Myocyte (in vitro differentiated cells): ENCODE results near the gene TFAP2B. TPM values are rescaled to one million over a fixed set of nuclear protein-coding genes. Genes with fewer than 3 reads are reported as not detected.

Experiments used
- DNase-seq: peaks from one replicate; pipeline ENCODE4 v3.0.0-alpha.2; 2012; ENCODE audit warnings: low read depth
- total RNA-seq: library from RNA; depleted of rRNA; stranded (reverse); fragments of >200 nt; gene quantifications from 2 replicates; pipeline ENCODE4 v1.2.3, GENCODE V29; 2014

Gene TFAP2B
- total RNA-seq, 1 donor from 2014 or later: not detected

DNA sequence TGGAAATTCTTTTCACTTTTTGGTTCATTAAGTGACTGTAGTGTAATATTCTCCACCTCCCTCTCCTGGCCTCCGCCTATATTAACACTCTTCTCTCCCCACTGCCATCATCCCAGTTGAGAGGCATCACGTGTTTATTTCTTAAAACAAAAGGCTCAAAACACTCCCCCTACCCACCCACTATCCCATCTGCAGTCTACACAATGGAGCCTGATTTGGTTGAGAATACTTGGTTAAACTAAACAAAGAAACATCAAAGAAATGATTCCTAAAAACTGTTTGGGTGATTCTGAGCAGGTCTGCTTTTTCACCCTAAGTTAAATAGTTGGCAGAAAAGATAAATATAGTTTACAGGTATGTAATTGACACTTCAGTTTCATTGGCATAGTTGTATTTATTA is 5.9 kb downstream of the TFAP2B start:
- no peak for DNase-seq

DNA sequence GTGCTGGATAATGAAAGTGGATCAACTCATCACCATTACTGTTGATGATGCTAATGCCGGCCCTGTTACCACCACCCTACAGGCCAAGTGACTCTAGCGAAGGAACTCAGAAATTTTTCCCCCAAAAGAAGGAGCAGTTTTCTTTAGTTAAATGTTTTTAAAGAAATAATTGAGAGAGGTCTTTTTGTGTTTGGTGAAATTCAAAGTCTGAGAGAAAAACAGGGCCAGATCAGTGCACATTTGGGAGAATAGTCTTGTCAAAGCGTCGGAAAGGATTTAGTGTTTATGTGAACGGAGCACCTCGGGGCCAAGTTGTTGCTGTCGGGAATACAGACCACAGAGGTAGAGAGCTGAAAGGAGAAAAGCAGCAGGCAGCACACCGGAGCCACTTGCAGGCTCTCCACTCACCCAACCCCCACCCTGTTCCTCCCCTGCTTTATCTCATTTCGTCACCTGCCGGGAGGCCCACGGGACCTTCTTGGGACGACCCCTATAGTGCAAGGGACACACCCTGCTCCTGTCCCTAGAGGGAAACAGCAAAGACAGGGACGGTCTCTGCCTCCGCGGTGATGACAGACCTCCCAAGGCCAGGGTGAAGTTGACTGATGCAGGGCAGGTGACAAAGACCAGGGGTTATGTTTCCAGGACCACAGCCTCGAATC is 6.8 kb downstream of the TFAP2B start:
- DNase-seq: no peak

DNA sequence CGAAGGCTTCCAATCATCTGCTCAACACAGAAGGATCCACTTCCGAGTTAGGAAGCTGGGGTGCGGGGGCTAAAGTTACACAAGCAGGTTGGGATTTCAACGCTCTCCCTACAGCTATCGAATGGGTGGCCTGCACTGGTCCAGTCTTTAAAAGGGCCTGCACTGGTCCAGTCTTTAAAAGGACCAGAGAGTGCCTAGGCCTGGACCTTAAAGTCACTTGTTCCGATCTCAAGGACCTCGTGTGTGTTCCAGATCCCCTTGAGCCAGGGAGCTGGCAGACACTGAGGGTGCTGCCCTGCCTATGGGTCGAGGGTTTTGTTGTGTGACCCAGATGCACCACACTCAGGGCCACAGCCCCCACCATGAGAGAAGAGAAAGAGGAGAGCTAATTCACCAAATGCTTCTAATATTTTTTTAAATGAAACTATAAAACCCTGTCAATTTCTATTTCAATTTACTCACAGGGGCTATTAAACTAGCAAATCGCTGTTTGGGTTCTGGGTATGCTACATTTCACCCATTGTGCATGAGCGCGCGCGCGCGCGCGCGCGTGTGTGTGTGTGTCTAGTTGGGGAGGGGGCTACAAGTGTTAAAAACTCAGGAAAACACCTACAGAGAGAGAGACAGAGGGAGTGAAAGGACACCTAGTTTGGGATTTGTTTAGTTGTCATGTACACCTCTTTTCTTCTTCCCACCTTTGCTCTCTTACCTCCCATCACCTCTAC is 7.5 kb downstream of the TFAP2B start:
- DNase-seq: no peak

DNA sequence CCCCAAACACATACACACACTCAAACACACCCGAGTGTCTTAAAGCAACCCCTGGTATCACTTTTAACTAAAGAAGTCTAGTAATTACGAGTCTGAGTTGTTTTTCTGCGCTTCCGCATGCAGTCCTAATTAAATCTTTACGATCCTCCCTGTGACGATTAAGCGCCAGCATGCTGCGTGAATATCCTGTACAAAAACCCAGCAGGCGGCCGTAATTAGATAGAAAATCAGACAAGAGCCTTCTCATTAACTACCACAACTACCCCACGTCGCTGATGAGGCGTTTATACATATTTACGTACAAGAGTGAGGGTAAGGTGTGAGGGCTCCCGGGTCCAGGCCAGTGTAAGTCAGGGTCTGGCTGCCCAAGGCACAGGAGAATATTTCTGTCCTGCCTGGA is 8.1 kb downstream of the TFAP2B start:
- no peak for DNase-seq

DNA sequence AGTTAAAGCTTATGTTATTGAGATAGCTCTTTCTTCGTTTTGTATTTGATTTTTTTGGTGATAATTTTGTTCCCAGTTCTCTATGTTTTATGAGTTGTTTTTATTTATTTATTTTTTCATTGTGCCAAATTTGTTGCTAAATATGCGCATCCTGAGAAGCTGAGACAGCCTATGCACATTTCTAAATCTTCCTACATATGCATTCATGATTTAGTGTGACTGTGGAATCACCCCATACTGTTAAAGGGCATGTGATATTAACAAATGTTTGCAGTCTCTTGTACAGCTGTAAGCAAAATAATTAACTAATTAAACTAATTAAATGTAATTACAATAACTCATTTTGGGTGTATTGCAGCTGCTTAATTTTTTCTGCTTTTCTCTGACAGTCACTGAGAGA is 10.4 kb downstream of the TFAP2B start:
- no peak for DNase-seq

DNA sequence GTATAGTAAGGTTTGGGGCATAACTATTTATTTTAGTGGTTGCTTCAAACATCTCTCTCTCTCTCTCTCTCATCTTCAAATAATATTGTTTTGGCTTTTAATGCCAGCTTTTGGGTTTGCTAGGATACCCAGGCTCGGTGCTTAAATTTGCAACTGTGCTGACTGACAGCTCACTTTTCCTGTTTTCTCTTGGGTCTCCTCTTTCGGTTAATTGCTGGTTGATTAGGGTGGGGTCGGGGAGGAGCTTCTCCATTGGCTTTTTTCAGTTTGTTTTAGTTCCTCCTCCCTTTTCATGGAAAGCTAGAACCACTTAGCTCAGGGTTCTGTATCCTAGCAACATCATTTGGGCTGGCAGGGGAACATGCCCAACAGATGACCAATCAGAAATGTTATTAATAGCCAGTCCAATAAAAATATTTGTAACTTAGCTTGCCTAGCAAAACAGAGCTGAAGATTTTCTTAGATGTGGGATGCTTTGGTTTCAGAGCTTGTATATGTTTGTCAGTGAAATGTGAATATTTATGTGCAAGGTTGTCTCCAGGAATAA is 11.3 kb downstream of the TFAP2B start:
- no peak for DNase-seq

DNA sequence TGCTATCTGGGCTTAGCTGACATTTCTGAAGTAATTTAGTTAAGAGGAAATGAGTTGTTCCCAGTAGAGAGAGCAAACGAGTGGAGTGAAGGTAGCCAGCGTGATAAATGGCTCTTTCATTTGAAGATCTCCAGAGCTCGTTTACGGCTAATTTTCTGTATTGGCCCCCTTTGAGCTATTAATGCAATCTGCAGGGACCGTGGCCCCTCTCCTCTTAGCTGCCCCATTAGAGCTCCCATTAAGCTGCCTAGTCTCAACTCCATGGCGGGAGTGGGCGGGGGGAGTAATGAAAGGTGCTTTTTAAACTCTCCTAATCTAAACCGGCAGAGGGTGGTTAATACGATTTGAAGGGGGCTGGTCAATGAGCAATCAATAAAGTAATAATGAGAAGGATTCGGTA is 12.5 kb downstream of the TFAP2B start:
- no peak for DNase-seq

DNA sequence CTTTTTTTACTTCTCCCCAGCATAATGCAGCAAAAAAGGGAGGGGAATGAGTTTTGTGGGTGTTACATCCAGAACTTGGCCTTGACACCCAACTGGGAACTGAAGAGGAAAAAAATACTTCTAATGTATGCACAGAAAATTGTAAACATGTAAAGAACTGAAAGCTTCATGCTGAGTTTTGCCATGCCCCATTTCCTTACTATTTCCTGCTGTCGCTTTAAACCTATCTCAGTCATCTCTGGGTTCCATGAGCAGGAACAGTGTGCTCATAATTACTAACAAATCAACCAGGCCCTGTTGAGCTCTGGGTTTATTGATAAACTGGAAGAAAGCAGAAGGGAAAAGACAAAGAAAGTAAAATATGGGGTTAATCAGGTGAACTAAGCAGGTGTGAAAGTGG is 14.2 kb downstream of the TFAP2B start:
- no peak for DNase-seq

DNA sequence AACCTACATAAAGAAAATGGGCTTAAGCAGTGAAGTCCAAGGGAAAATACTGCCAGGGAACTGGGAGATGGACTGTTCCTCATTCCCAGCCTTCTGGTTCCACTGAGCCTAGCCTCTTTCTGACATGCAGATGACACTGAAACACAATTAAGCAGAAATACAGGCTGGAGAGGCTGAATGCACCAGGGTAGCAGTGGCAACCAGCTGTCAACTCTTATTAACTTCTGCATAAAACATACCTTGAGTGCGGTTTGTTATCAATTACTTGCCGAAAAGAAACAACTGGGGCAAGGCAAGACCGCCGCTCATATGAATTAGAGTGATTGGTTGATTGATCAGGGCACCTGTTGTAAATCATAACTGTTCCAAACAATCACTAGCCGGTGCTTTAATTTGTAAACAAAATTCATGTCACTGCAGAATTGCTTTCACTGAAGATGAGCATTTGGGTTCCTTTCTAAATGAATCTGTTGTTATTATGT is 16.3 kb downstream of the TFAP2B start:
- no peak for DNase-seq

DNA sequence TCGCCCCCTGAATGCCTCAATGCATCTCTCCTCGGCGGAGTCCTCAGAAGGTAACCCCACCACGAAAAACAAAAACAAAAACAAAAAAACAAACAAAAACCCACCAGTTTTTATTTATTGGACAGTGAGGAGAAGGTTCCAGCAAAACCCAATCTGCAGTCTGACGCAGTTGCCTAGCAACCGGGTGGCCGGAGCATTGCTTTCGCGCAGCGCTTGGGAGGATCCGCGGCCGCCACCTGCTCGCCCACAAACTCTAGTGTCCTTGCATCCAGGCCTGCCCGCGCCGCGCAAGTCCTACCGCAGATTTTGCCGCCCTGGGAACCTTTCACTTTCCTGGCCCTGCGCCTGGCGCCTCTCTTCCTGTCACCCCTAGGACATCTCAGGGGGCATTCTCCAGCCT is 17.6 kb downstream of the TFAP2B start:
- no peak for DNase-seq

DNA sequence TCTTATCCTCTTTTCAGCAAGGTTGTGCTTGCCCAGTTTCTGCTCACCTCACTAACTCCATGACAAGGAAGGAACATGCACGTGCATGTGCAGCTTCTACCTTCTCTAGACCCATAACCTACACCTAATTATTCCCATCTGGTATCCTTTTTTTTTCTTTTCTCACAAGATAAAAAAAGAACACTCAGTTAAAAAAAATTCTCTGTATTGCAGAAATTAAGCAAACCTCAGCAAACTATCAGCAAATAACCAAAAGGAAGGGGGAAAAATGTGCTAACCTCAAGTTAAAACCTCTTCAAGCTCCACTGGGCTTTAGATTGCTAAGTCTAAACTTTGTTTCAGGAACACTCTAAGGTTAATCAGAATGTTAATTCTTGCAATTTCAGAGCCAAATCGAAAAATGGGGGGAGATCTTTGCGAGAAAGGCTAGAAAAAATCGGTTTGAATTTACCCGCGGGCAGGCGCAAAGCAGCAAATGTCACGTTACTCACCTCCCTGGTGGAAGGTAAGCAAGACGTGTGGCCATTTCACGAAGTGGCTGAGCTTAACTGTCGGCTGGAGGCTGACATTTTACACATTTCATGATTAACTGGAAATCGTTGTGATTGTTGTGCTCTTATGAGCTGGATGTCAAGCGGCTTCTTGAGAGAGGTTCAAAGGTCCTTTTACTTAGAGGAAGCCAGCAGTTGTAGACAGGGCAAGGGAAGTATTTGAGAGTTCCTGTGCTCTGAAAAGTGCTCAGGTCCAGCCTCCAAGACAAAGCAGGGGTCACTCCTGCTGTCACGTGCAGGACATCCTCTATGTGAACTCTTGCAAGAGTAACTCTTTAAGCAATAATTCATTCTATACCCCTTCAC is 19.1 kb downstream of the TFAP2B start:
- DNase-seq: no peak

DNA sequence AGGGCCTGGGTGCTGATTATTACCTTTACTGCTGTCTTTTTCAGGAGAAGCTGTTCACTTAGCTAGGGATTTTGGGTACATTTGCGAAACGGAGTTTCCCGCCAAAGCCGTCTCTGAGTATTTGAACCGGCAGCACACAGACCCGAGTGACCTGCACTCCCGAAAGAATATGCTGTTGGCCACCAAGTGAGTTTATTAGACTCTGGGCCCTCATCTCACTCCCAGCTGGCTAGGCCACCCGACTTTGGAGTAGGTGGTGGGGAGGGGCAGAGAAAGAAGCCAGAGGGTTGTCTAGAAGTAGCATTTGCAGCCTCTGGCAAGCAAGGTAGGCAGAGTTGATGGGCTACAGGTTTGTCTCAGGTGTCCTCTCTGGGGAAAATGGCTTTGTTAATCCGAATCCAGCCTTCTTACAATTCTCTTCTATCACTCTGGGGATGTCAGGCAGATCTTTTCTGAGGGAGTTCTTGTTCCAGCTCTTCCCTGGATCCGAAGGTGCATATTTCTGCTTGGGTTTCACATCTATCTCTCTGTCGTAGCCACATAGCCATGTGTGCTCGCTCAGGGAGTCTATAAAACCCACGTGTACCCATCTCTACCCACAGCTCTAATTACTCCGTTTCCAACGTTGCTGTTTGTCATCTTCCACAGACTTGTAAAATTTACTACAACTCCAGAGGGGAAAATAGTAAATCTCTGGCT is 21.6 kb downstream of the TFAP2B start:
- no peak for DNase-seq

DNA sequence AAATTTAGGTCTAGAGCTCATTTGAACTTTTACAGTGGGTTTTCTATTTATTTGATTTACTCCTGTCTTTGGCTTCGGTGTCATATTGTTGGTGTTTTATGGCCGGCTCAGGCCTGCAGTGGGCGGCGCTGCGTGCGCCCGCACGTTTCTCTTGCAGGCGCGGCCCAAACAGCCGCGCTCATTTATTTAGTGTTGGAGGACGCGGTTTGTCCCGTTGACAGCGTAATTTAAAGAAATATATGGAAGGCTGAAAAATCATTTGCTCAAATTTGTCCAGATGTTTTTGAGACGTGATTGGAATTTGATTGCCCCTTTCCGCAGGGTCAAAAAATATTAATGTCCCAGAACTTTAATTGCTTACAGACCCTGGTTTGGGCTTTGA is 22.1 kb downstream of the TFAP2B start:
- no peak for DNase-seq

DNA sequence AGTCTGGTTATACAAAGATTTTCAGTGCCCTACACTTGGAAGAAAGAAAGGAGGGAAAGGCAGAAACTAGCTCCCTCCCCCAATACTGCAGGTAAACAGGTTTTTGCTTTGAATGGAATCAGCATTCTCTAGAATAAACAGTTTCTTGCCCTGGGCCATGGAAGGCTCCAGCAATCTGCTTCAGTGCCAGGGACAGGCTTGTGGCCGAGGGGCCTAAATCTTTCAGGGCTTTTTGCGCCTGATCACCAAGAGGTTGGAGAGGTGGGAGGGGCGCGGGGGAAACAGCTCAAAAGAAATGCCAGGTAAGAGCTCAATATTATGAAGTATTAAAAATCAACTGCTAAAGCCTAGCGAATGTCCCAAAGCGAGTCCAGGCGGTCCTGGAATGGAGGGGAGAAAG is 23.8 kb downstream of the TFAP2B start:
- DNase-seq: no peak

DNA sequence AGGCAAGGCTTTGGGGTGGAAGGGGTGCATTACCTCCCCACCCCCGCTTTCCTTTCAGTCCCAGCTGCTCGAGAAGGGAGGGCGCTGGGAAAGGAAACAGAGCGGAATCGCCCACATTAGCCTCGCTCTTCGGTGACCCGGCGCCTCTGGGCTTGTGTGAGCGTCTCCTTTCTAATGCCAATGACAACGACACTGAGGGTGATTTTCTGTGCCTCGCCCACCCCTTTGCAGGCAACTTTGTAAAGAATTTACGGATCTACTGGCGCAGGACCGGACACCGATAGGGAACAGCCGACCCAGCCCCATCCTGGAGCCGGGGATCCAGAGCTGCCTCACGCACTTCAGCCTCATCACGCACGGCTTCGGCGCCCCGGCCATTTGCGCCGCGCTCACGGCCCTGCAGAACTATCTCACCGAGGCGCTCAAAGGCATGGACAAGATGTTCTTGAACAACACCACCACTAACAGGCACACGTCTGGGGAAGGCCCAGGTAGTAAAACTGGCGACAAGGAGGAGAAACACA is 24.3 kb downstream of the TFAP2B start:
- DNase-seq: no peak

DNA sequence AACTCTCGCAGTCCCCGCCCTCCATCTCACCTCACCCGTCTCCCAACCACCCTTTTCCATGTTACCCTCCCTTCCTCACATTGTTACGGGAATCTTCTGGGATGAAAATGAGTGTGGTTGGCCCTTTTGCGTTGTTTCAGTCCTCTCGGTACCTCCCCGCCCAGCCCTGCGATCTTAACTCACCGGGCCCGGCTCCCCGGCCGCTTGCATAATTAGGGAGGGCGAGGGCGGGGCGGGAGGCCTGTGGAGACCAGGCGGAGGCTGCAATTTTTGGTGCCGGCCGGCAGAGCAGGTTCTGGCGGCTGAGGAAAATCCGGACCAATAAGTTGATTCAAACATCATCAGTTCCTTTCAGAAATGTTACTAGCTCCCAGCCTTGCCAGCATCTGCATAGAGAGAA is 25.2 kb downstream of the TFAP2B start:
- no peak for DNase-seq

DNA sequence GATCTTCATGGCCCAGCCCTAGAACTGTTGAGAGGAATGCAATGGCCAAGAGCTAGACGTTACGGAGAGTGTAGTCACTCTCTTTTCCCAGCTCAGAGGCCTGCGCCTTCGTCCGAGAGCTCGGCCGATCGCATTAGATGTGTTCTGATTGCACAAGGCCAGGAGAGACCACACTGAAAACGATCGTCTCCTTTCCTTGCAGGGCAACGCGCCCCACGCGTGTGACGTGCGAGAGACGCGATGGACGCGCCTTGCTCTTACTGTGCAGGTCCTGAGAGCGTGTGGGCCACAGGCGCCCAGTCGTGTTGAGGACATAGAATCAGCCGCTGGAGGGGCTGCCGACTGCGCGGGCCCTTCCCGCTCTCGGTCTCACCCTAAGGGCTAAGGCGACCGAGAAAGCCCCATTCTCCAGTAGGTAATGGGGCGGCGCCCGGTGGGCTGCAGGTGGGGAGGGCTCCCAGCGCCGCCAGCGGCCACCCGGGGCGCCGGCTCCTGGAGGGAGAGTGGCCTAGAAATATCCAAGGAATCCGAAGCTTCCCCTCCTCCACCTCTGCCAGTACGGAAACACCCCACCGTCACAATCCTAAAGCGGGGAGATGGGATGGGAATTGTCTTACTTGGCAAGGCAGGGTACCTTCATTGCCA is 26.9 kb downstream of the TFAP2B start:
- DNase-seq: no peak

DNA sequence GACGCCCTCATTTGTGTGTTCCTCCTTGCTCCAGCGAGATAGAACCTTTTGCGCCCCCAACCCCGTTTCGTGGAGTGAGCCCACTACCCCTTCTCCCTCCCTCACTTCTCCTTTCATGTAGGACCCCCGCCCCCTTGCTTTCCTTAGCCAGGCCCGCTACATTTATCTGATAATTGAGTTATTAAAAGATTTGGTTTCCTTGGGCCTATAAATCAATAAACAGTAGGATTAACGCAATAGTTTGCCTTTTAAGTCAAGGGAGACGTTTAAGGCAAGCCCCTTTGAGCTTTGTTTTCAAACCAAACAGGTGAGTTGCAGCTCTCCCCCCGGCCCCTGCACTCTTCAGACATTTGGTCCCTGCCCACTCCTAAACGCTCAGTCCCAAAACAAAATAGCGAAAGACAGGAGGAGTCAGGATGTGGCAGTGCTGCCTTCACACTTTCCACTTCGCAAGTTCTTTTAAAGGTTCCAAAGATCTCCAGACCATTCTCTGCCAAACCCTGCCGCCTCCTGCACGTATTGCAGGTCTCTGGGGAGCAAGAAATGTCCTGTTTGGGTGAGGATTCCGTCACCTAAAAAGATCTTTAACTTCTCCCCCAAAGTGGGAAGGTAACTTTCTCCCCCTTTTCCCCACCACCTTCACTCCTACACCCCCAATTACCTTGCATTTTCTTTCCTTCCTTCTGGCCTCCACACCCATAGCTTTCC is 27.6 kb downstream of the TFAP2B start:
- no peak for DNase-seq

DNA sequence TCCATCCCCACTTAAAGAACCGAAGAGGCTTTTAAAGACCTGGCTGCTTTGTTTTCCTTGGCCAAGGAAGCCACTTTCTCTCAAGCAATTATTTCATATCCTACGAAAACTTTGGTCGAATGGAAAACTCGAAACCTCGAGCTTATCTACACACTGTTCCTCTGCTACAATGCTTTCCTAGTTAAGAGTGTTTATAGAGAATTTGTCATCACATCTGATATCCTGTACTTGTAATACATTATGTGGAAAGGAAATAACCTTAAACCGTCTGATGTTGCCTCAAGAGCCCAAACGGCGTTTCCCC is 28.1 kb downstream of the TFAP2B start:
- no peak for DNase-seq
